HFFc6 (cell line): ENCODE data around the gene RNASE4. TPM values are rescaled to one million over a fixed set of nuclear protein-coding genes. Genes with fewer than 3 reads are reported as not detected.

Experiments
- DNase-seq: peaks from one replicate; pipeline ENCODE4 v3.0.0-alpha.2; 2018
- H3K27ac Mint-ChIP-seq: 2 replicates; pipeline ENCODE4 v1.8.0; 2020; ENCODE audit warnings: mild to moderate bottlenecking, mixed read lengths
- H3K27me3 Mint-ChIP-seq: 2 replicates; pipeline ENCODE4 v1.8.0; 2021; ENCODE audit warnings: mild to moderate bottlenecking, moderate library complexity, mixed read lengths; ENCODE audit not compliant: insufficient read depth
- H3K36me3 Mint-ChIP-seq: 2 replicates; pipeline ENCODE4 v1.8.0; 2021; ENCODE audit warnings: low read depth, mixed read lengths
- H3K4me1 Mint-ChIP-seq: 2 replicates; pipeline ENCODE4 v1.8.0; 2020; ENCODE audit warnings: low read depth, mixed read lengths
- H3K4me3 Mint-ChIP-seq: 2 replicates; pipeline ENCODE4 v1.8.0; 2020; ENCODE audit warnings: mild to moderate bottlenecking, moderate library complexity, mixed read lengths
- H3K9me3 Mint-ChIP-seq: 2 replicates; pipeline ENCODE4 v1.8.0; 2020; ENCODE audit warnings: mild to moderate bottlenecking, mixed read lengths
- total RNA-seq, 6 experiments: library from RNA; stranded (reverse); fragmentation: NEBNext Ultra II Directional; extraction: Animal tissue kit (Norgen Biotek cat#: 25700); gene quantifications; 2 replicates in 1 of 6; 3 replicates in 5 of 6; pipeline ENCODE4 v1.2.3, GENCODE V29; 2021
- TF ChIP-seq, protein P1 (sequence below): fragments of 200-600 bp; sonication (generic); IDR thresholded peaks from 2 replicates; pipeline ENCODE4 v1.5.0; 2021; ENCODE audit warnings: antibody characterized with exemption, mild to moderate bottlenecking

Gene RNASE4
- total RNA-seq, 6 experiments from 2014 or later: 2.8 to 6.9 (median 5.3) TPM

DNA sequence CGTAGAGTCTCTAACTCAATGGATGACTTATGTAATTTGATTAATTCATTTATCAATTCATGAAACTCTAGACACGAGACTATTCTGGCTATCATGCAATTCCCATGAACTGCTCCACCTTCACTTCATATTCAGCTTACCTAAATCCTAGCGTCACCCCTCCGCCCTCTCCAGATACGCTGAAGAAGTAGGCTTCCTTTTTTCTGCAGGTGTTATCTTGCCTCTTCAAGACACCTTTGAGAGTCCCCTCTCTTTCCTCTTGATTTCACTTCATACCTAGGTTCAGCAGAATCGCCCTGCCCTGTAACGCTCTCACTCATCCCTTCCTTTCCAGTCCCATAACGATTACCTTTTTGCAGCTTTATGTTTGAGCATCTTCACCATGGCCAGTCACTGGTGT is 4.0 kb upstream of the RNASE4 start:
- Mint-ChIP-seq H3K4me1 (peaks cover 22% of the 10 kb centered on the region), H3K4me3 (no peak overlapping the region), H3K36me3 (no peaks in the 10 kb centered on the region), H3K9me3 (no peaks in the 10 kb centered on the region), H3K27me3 (peaks cover 1% of the 10 kb centered on the region; the same call in 1 of the 2 replicates), H3K27ac (no peak overlapping the region)
- TF ChIP-seq, protein P1, sequence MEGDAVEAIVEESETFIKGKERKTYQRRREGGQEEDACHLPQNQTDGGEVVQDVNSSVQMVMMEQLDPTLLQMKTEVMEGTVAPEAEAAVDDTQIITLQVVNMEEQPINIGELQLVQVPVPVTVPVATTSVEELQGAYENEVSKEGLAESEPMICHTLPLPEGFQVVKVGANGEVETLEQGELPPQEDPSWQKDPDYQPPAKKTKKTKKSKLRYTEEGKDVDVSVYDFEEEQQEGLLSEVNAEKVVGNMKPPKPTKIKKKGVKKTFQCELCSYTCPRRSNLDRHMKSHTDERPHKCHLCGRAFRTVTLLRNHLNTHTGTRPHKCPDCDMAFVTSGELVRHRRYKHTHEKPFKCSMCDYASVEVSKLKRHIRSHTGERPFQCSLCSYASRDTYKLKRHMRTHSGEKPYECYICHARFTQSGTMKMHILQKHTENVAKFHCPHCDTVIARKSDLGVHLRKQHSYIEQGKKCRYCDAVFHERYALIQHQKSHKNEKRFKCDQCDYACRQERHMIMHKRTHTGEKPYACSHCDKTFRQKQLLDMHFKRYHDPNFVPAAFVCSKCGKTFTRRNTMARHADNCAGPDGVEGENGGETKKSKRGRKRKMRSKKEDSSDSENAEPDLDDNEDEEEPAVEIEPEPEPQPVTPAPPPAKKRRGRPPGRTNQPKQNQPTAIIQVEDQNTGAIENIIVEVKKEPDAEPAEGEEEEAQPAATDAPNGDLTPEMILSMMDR: no peak
- DNase-seq: no peak

- Mint-ChIP-seq H3K4me1 (peaks cover 27% of the 10 kb centered on the region), H3K9me3 (no peaks in the 10 kb centered on the region), H3K27me3 (peaks cover 1% of the 10 kb centered on the region; the same call in 1 of the 2 replicates), H3K36me3 (no peaks in the 10 kb centered on the region), H3K4me3 (no peak overlapping the region), H3K27ac (no peak overlapping the region; the same call in 1 of the 2 replicates)
- TF ChIP-seq, protein P1: no peak
- DNase-seq: no peak
Measured at GRCh38 chr14:20680843-20681347, 3.5 kb upstream of the RNASE4 start.

GRCh38 chr14:20681348-20682126 is 2.8 kb upstream of the RNASE4 start:
- DNase-seq: peak; percentile 89
- Mint-ChIP-seq H3K36me3 (no peaks in the 10 kb centered on the region), H3K27ac (no peak overlapping the region; the same call in 1 of the 2 replicates)

GRCh38 chr14:20682127-20682434 is 2.3 kb upstream of the RNASE4 start:
- H3K27ac Mint-ChIP-seq: no peak overlapping the region
- TF ChIP-seq, protein P1: no peak; the same call in 1 of the 2 replicates

More at GRCh38 chr14:20681348-20682126, 2.8 kb upstream of the RNASE4 start:
- TF ChIP-seq, protein P1: no peak
- no peak overlapping the region for H3K4me3 Mint-ChIP-seq
- no peaks in the 10 kb centered on the region for H3K9me3 Mint-ChIP-seq
- H3K27me3 Mint-ChIP-seq: peaks cover 3% of the 10 kb centered on the region; the same call in 1 of the 2 replicates
- H3K4me1 Mint-ChIP-seq: peaks cover 32% of the 10 kb centered on the region

DNA sequence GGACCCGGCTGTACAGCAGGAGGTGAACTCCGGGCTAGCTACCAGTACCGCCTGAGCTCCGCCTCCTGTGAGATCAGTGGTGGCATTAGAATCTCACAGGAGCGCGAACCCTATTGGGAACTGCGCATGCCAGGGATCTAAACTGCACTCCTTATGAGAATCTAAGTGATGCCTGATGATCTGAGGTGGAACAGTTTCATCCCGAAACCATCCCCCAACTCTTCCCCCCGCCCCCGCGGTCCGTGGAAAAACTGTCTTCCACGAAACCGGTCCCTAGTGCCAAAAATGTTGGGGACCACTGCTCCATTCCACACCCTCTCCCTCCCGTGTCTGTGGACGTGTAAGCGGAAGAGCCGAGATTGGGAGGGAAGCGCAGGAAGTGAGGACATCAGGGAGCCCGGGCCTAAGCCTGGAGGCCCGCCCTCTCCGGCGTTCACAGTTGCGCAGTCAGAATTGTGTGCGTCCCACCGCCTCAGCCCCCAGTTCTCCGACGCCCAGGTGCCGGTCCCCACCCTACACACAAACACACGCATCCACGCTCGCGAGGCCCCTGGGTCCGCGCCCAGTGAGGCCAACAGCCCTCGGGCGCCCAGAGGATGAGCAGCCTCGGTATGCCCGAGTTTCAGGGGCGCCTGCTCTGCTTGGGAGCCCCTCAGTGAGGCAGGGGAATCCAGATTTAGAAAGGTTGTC is 1.8 kb upstream of the RNASE4 start:
- DNase-seq: peak; percentile 85
- Mint-ChIP-seq H3K9me3 (no peaks in the 10 kb centered on the region), H3K4me1 (peaks cover 32% of the 10 kb centered on the region), H3K4me3 (no peak overlapping the region), H3K27ac (no peak overlapping the region), H3K27me3 (peaks cover 3% of the 10 kb centered on the region; the same call in 1 of the 2 replicates), H3K36me3 (no peaks in the 10 kb centered on the region)
- TF ChIP-seq, protein P1: peak; percentile 17; the same call in 1 of the 2 replicates

More at GRCh38 chr14:20682127-20682434, 2.3 kb upstream of the RNASE4 start:
- Mint-ChIP-seq H3K36me3 (no peaks in the 10 kb centered on the region), H3K4me3 (no peak overlapping the region), H3K4me1 (peaks cover 32% of the 10 kb centered on the region), H3K9me3 (no peaks in the 10 kb centered on the region), H3K27me3 (peaks cover 3% of the 10 kb centered on the region; the same call in 1 of the 2 replicates)
- DNase-seq: no peak
